Spleen (tissue), 7 donors: ENCODE data around the gene SLC9C1.

Experiments used
- CTCF ChIP-seq, 11 experiments: fragments of 200-600 bp in 7 of 11; fragments of 450-650 bp in 4 of 11; sonication (generic) in 4 of 11; IDR thresholded peaks in 8 of 11; conservative IDR thresholded peaks in 3 of 11; 1 replicate in 7 of 11; 2 replicates in 4 of 11; pipeline versions ENCODE4 v1.4.0 to v1.8.0; 2016 to 2021; ENCODE audit warnings: antibody characterized with exemption in 11 of 11, inconsistent platforms in 4 of 11, mild to moderate bottlenecking in 1 of 11
- POLR2A ChIP-seq, 3 donors: fragments of 450-650 bp; IDR thresholded peaks; one replicate each; pipeline ENCODE4 v1.5.1; 2017; ENCODE audit warnings: antibody characterized with exemption in 3 of 3, mild to moderate bottlenecking in 1 of 3
- donor health status: DM: no; HTN: no; CAD: no; lungs with moderate emphysema.
- donor health status: DM: no; HTN: no; CAD: no.
- donor health status: DM: no; HTN: no; CAD: no.

GRCh38 chr3:112122870-112123269, 171.1 kb downstream of the SLC9C1 start:
- no peak for TF ChIP-seq POLR2A (IDR thresholded peaks at IDR 0.05)
- TF ChIP-seq CTCF (IDR thresholded peaks at IDR 0.05 in 8 of 11, conservative IDR thresholded peaks at IDR 0.05 in 3 of 11) = no peak
